ENCODE results near the gene ELFN1.
"Not testable (repeated sequence)": the region's sequence is repeated elsewhere in the genome, so short reads cannot be mapped to it uniquely, and the experiment has no call there.

ELFN1 gene

GRCh38 chr7:1762238-1762945 lies 92.3 kb downstream of the ELFN1 start:
- H3K4me3 Mint-ChIP-seq, result no peak overlapping the region
- DNase-seq, result no peak
- no peaks in the 10 kb centered on the region for H3K36me3 Mint-ChIP-seq (ENCODE audit: low read depth)
- TF ChIP-seq CTCF (IDR thresholded peaks at IDR 0.05), result no peak
- no peak overlapping the region for H3K27ac Mint-ChIP-seq
- H3K9me3 Mint-ChIP-seq, result peaks cover 23% of the 10 kb centered on the region
- H3K27me3 Mint-ChIP-seq (ENCODE audit: low read depth, poor library complexity), result peaks cover 32% of the 10 kb centered on the region
- H3K4me1 Mint-ChIP-seq, result peaks cover 23% of the 10 kb centered on the region

DNA sequence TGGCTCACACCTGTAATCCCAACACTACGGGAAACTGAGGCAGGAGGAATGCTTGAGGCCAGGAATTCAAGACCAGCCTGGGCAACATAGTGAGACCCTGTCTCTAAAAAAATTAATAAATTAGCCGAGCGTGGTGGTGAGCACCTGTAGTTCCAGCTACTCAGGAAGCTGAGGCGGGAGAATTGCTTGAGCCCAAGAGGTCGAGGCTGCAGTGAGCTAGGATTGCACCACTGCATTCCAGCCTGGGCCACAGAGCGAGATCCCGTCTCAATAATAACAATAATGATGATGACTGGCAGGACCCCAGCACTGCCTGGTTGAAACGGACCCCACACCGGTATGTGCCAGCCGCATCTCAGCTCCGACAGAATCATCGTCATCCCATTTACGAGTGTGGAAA lies 93.0 kb downstream of the ELFN1 start:
- no peak for DNase-seq
- peaks cover 18% of the 10 kb centered on the region for H3K4me1 Mint-ChIP-seq
- no peak for TF ChIP-seq CTCF (IDR thresholded peaks at IDR 0.05)
- H3K4me3 Mint-ChIP-seq, result no peak overlapping the region
- peaks cover 23% of the 10 kb centered on the region for H3K9me3 Mint-ChIP-seq
- H3K27me3 Mint-ChIP-seq (ENCODE audit: low read depth, poor library complexity), result peaks cover 26% of the 10 kb centered on the region
- no peak overlapping the region for H3K27ac Mint-ChIP-seq
- no peaks in the 10 kb centered on the region for H3K36me3 Mint-ChIP-seq (ENCODE audit: low read depth)

- H3K9me3 Mint-ChIP-seq, result peaks cover 26% of the 10 kb centered on the region
- not testable (repeated sequence) for DNase-seq
- H3K4me1 Mint-ChIP-seq, result peaks cover 13% of the 10 kb centered on the region
Observed at GRCh38 chr7:1763911-1764310, 93.8 kb downstream of the ELFN1 start.

GRCh38 chr7:1765336-1765735 lies 95.3 kb downstream of the ELFN1 start:
- no peak overlapping the region for H3K4me3 Mint-ChIP-seq
- peaks cover 23% of the 10 kb centered on the region for H3K27me3 Mint-ChIP-seq (ENCODE audit: low read depth, poor library complexity)
- DNase-seq, result no peak
- no peak overlapping the region for H3K27ac Mint-ChIP-seq
- no peaks in the 10 kb centered on the region for H3K36me3 Mint-ChIP-seq (ENCODE audit: low read depth)
- TF ChIP-seq CTCF (IDR thresholded peaks at IDR 0.05), result no peak
- H3K9me3 Mint-ChIP-seq, result peaks cover 34% of the 10 kb centered on the region
- H3K4me1 Mint-ChIP-seq, result peaks cover 7% of the 10 kb centered on the region

More at GRCh38 chr7:1763911-1764310, 93.8 kb downstream of the ELFN1 start:
- H3K27ac Mint-ChIP-seq; H3K36me3 Mint-ChIP-seq (ENCODE audit: low read depth); H3K4me3 Mint-ChIP-seq: not testable (repeated sequence)
- peaks cover 23% of the 10 kb centered on the region for H3K27me3 Mint-ChIP-seq (ENCODE audit: low read depth, poor library complexity)

DNA sequence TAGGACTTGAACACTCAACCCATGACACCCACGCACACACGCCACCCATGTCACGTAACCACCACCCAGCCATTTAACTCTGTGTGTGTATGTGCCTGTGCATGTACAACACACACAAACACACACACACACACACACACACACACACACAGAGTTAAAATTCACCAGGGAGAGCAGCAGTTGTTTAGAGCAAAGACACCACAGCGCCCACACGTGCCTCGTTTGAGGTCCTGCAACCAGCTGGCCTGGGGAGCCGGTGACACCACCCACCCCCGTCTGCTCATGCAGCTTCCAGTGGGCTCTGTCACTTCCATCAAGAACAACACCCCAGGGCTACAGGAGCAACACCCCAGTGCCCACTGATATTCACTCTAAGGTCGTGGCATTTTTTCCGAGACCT lies 97.4 kb downstream of the ELFN1 start:
- Mint-ChIP-seq H3K4me1 (no peaks in the 10 kb centered on the region), H3K36me3 (ENCODE audit: low read depth) (no peaks in the 10 kb centered on the region), H3K4me3 (no peak overlapping the region), H3K27me3 (ENCODE audit: low read depth, poor library complexity) (peaks cover 9% of the 10 kb centered on the region), H3K9me3 (peaks cover 29% of the 10 kb centered on the region), H3K27ac (peak overlapping the region; percentile 16)
- no peak for DNase-seq
- TF ChIP-seq CTCF (IDR thresholded peaks at IDR 0.05), result no peak

DNA sequence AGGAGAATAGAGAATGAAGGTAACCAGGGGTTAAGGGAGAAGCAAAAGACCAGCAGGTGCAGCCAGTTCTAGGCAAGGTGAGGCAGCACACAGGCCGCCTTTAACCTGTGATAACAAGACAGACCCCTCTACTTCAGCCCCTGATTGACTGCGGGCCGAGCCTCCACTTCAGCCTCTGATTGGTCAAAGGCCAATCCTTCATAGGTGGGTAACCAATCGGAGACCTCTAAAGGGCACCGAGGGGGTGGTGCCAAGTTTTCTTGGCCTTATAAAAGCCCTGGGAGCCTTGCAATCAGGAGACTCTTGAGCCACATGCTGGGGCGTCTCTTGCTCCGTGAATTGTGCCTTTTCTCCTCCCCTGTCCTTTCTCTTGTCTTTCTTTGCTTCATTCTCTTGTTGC lies 98.8 kb downstream of the ELFN1 start:
- no peak for TF ChIP-seq CTCF (IDR thresholded peaks at IDR 0.05)
- peaks cover 28% of the 10 kb centered on the region for H3K9me3 Mint-ChIP-seq
- no peaks in the 10 kb centered on the region for H3K36me3 Mint-ChIP-seq (ENCODE audit: low read depth)
- H3K27me3 Mint-ChIP-seq (ENCODE audit: low read depth, poor library complexity), result peaks cover 13% of the 10 kb centered on the region
- no peak overlapping the region for H3K27ac Mint-ChIP-seq
- H3K4me1 Mint-ChIP-seq, result no peaks in the 10 kb centered on the region
- no peak overlapping the region for H3K4me3 Mint-ChIP-seq
- no peak for DNase-seq
